Iris pigment epithelial cell (primary cell): ENCODE results near the gene TMEM131L.
A peak's percentile ranks its signal among the peaks of the same experiment; 100 is the strongest.

Source experiments
- DNase-seq: peaks from one replicate; pipeline ENCODE4 v3.0.0-alpha.2; 2011; ENCODE audit warnings: low read depth

The TMEM131L gene

GRCh38 chr4:153479101-153479500, 12.9 kb downstream of the TMEM131L start:
- no peak for DNase-seq

GRCh38 chr4:153480704-153481103, 14.5 kb downstream of the TMEM131L start:
- no peak for DNase-seq

GRCh38 chr4:153481478-153481877, 15.3 kb downstream of the TMEM131L start:
- no peak for DNase-seq

- DNase-seq = peak; percentile 54
Measured at GRCh38 chr4:153483432-153484418, 17.6 kb downstream of the TMEM131L start.

- DNase-seq = no peak
Measured at GRCh38 chr4:153485359-153485758, 19.2 kb downstream of the TMEM131L start.

GRCh38 chr4:153485860-153486259, 19.7 kb downstream of the TMEM131L start:
- no peak for DNase-seq

GRCh38 chr4:153486281-153487151, 20.4 kb downstream of the TMEM131L start:
- peak; percentile 94 for DNase-seq

GRCh38 chr4:153488006-153488891, 22.1 kb downstream of the TMEM131L start:
- DNase-seq = peak; percentile 48

- no peak for DNase-seq
Measured at GRCh38 chr4:153489856-153490558, 23.8 kb downstream of the TMEM131L start.

- DNase-seq = no peak
Measured at GRCh38 chr4:153490985-153491483, 24.9 kb downstream of the TMEM131L start.

- no peak for DNase-seq
Measured at GRCh38 chr4:153494562-153494961, 28.4 kb downstream of the TMEM131L start.

GRCh38 chr4:153495480-153496193, 29.5 kb downstream of the TMEM131L start:
- no peak for DNase-seq

- DNase-seq = peak; percentile 68
Measured at GRCh38 chr4:153497091-153497531, 31.0 kb downstream of the TMEM131L start.

- peak; percentile 75 for DNase-seq
Measured at GRCh38 chr4:153497988-153498967, 32.1 kb downstream of the TMEM131L start.

GRCh38 chr4:153499005-153499404, 32.8 kb downstream of the TMEM131L start:
- DNase-seq = no peak

- no peak for DNase-seq
Measured at GRCh38 chr4:153501578-153501977, 35.4 kb downstream of the TMEM131L start.

- DNase-seq = peak; percentile 54
Measured at GRCh38 chr4:153502584-153502983, 36.4 kb downstream of the TMEM131L start.
